Spleen (tissue), 7 donors: ENCODE results near the gene UST.

Experiments used
- POLR2A ChIP-seq, 3 donors: fragments of 450-650 bp; IDR thresholded peaks; one replicate each; pipeline ENCODE4 v1.5.1; 2017; ENCODE audit warnings: antibody characterized with exemption in 3 of 3, mild to moderate bottlenecking in 1 of 3
- POLR2AphosphoS5 ChIP-seq, 3 donors: sonication (generic); formaldehyde crosslinking; IDR thresholded peaks; one replicate each; pipeline ENCODE4 v1.5.1; 2017; ENCODE audit warnings: antibody characterized with exemption in 3 of 3
- TF ChIP-seq, protein P1 (sequence below), 11 experiments: fragments of 200-600 bp in 7 of 11; fragments of 450-650 bp in 4 of 11; sonication (generic) in 4 of 11; IDR thresholded peaks in 8 of 11; conservative IDR thresholded peaks in 3 of 11; 1 replicate in 7 of 11; 2 replicates in 4 of 11; pipeline versions ENCODE4 v1.4.0 to v1.8.0; 2016 to 2021; ENCODE audit warnings: antibody characterized with exemption in 11 of 11, inconsistent platforms in 4 of 11, mild to moderate bottlenecking in 1 of 11
- donor health status: DM: no; HTN: no; CAD: no; lungs with moderate emphysema.
- donor health status: DM: no; HTN: no; CAD: no.
- donor health status: DM: no; HTN: no; CAD: no.

DNA sequence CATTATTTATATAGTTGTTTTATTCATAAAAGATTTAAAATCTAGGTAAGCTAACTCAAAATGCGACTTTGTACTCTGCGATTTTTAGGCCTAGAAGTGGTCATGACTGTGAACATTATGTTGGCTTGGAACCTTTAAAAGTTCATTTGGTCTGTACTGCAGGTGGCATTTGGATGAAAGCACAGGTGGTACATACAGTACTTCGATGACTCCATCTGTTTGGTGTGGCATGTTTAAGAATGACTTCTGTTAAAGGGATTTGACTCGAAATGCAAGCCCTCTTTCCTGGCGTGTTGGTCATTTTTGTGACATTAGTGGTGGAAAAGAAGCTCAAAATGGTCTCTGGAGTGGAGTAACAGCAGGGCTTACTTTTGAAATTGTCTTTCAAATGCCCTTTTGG is 118.1 kb downstream of the UST start:
- TF ChIP-seq, protein P1, sequence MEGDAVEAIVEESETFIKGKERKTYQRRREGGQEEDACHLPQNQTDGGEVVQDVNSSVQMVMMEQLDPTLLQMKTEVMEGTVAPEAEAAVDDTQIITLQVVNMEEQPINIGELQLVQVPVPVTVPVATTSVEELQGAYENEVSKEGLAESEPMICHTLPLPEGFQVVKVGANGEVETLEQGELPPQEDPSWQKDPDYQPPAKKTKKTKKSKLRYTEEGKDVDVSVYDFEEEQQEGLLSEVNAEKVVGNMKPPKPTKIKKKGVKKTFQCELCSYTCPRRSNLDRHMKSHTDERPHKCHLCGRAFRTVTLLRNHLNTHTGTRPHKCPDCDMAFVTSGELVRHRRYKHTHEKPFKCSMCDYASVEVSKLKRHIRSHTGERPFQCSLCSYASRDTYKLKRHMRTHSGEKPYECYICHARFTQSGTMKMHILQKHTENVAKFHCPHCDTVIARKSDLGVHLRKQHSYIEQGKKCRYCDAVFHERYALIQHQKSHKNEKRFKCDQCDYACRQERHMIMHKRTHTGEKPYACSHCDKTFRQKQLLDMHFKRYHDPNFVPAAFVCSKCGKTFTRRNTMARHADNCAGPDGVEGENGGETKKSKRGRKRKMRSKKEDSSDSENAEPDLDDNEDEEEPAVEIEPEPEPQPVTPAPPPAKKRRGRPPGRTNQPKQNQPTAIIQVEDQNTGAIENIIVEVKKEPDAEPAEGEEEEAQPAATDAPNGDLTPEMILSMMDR (IDR thresholded peaks at IDR 0.05 in 8 of 11, conservative IDR thresholded peaks at IDR 0.05 in 3 of 11) = no peak
- no peak for TF ChIP-seq POLR2AphosphoS5 (IDR thresholded peaks at IDR 0.05)
- TF ChIP-seq POLR2A (IDR thresholded peaks at IDR 0.05) = no peak
